Fibroblast of villous mesenchyme (primary cell): ENCODE data around the gene PXMP4. TPM values are rescaled to one million over a fixed set of nuclear protein-coding genes. Genes with fewer than 3 reads are reported as not detected.
A peak's percentile ranks its signal among the peaks of the same experiment; 100 is the strongest.

Experiments
- DNase-seq: peaks from one replicate; pipeline ENCODE4 v3.0.0-alpha.2; 2010; ENCODE audit warnings: low read depth
- H3K4me3 ChIP-seq: 2 replicates; pipeline ENCODE4 v1.5.1; 2011; ENCODE audit warnings: low read depth, mild to moderate bottlenecking, low read length
- total RNA-seq: library from RNA; depleted of rRNA; stranded (reverse); fragments of >200 nt; gene quantifications from 2 replicates; pipeline ENCODE4 v1.2.3, GENCODE V29; 2012
- TF ChIP-seq, protein P1 (sequence below): IDR thresholded peaks from 2 replicates; pipeline ENCODE4 v1.5.1; 2012; ENCODE audit warnings: low read depth, mild to moderate bottlenecking, low read length; ENCODE audit not compliant: insufficient read depth

Gene PXMP4
- total RNA-seq, 1 donor, result 5.2 TPM

DNA sequence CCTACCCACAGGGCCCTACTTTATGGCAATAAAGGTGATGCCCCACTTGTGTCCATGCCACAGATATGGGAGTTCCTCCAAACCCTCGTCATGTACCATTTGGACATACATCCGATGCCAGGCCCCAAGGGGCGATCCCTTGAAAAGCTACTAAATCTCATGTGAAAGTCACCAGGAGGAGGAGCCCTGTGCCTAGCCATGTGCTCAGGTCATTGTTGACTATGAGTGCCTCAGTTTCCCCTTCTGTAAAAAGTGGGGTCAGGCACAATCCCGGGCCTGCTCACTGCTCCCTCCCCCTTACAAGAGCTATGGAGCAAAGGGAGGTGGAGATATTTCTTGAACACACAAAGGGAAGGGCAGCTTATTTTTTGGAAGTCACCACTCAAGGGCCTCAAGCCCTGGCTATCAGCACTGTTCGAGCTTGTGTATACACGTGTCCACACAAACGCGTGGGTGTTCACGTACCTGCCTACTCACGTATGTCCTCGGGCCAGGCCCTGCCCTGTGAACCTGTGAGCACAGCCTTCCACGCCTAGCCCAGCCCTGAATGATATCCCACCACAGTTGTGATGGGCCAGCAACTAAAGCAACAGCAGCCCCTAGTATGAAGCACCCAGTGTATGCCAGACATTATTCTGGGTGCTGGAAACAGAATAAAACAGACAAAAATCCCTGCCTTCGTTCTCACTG is 51.5 kb downstream of the PXMP4 start:
- DNase-seq, result no peak
- TF ChIP-seq, protein P1, sequence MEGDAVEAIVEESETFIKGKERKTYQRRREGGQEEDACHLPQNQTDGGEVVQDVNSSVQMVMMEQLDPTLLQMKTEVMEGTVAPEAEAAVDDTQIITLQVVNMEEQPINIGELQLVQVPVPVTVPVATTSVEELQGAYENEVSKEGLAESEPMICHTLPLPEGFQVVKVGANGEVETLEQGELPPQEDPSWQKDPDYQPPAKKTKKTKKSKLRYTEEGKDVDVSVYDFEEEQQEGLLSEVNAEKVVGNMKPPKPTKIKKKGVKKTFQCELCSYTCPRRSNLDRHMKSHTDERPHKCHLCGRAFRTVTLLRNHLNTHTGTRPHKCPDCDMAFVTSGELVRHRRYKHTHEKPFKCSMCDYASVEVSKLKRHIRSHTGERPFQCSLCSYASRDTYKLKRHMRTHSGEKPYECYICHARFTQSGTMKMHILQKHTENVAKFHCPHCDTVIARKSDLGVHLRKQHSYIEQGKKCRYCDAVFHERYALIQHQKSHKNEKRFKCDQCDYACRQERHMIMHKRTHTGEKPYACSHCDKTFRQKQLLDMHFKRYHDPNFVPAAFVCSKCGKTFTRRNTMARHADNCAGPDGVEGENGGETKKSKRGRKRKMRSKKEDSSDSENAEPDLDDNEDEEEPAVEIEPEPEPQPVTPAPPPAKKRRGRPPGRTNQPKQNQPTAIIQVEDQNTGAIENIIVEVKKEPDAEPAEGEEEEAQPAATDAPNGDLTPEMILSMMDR, result no peak

DNA sequence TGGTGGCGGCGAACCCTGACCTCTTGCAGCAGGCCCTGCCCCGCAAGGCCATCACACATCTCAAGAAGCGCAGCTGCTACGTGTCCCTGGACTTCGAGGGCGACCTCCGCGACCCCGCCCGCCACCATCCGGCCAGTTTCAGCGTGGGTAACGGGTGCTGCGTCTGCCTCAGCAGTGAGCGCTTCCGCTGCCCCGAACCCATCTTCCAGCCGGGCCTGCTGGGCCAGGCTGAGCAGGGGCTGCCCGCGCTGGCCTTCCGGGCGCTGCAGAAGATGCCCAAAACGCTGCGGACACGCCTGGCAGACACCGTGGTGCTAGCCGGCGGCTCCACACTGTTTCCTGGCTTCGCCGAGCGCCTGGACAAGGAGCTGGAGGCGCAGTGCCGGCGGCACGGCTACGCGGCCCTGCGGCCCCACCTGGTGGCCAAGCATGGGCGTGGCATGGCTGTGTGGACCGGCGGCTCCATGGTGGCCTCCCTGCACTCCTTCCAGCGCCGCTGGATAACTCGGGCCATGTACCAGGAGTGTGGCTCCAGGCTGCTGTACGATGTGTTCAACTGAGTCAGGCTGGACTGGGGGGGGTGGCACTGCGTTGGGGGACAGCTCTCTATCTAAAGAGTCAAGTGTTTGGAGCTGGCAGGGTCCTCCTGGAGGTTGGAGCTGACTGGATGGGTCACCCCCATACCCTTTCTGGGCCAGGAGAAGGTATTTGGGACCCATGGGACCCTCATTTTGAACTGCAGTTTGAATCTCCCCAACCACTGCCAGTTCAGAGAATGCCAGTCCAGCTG is 52.2 kb downstream of the PXMP4 start:
- H3K4me3 ChIP-seq, result peak overlapping the region; percentile 49
- DNase-seq, result peak; percentile 69
- TF ChIP-seq, protein P1, result peak; percentile 82

More for the DNA sequence above, 51.5 kb downstream of the PXMP4 start:
- no peak overlapping the region for H3K4me3 ChIP-seq

DNA sequence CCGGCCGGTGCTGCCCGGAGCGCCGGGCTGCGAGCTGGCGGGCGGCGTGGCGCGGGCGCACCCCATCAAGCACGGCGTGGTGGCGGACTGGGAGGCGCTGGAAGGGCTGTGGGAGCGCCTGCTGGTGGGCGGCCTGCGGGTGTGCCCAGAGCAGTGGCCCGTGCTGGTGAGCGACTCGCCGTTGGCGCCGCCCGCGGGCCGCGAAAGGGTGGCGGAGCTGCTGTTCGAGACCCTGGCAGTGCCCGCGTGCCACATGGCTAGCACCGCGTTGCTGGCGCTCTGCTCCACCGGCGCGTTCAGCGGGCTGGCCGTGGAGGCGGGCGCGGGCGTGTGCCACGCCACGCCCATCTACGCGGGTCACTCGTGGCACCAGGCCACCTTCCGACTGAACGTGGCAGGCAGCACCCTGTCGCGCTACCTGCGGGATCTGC is 52.9 kb downstream of the PXMP4 start:
- DNase-seq, result no peak
- peak overlapping the region; percentile 50 for H3K4me3 ChIP-seq
- TF ChIP-seq, protein P1, result no peak

DNA sequence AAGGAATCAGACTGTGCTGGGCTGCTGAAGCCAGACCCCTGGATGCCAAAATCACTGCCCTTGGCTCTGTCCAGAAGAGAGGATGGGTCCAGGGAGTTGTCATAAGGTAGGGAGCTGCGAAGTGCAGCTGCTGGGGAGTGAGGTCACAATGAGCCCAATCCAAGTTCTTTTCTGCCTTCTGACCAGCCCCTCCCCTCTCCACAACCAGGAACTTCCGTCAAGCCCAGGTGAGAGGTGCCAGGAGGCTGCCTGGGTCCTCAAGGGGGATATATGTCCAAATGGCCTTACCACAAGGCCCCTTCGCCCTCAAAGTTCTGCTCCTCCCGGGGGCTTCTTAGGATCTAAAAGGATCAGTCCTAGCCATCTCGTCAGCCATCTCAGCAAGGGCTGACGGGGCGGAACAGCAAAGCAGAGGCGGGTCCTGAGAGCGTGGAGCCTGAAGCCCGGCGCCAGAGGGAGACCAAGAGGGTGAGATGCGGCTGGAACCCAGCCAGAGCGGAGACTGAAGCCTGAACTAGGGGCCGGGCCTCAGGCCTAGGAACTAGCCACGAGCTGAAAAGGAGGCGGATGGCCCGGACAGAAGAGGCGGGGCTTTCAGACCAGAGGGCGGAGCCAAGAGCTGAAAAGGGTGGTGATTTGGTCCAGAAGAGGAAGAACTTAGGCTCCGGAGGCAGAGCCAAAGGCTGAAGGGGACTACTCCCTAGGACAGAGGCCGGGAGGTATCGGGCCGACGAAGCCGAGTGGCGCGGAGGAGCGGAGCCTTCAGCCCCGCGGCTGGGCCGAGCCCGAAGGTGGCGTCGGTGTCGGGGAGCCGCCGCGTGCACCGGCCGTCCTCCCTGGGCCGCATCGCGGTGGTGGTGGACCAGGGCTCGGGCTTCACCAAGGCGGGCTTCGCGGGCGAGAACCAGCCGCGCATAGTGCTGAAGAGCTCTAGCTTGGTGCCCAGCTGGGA is 53.5 kb downstream of the PXMP4 start, which contains the start of gene ACTL10:
Gene ACTL10, plus strand, starts transcription at position 651 of the 952 bp plus-strand sequence. CDS start 555 bp downstream, outside the sequence.
- H3K4me3 ChIP-seq, result peak within 1 kb of the TSS; percentile 50
- DNase-seq, result peak; percentile 97
- TF ChIP-seq, protein P1, result peak; percentile 33

DNA sequence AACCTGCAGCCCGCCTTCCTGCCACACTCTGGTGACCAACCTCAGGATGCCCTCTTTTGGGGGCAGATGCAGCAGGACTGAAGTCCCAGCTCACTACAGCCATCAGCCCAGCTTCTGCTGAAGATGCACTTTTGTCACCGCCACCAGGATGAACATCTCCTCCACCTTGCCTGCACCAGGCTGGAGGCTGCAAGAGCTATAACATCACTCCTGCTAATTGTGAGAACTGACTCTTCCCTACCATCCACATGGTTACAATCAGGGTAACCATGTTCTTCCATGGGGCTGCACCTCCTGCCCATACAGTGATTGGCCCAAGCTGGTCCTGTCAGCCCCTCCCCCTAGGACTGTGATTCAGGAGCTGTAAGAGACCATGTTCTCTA is 55.4 kb downstream of the PXMP4 start:
- TF ChIP-seq, protein P1, result no peak
- no peak overlapping the region for H3K4me3 ChIP-seq
- no peak for DNase-seq

DNA sequence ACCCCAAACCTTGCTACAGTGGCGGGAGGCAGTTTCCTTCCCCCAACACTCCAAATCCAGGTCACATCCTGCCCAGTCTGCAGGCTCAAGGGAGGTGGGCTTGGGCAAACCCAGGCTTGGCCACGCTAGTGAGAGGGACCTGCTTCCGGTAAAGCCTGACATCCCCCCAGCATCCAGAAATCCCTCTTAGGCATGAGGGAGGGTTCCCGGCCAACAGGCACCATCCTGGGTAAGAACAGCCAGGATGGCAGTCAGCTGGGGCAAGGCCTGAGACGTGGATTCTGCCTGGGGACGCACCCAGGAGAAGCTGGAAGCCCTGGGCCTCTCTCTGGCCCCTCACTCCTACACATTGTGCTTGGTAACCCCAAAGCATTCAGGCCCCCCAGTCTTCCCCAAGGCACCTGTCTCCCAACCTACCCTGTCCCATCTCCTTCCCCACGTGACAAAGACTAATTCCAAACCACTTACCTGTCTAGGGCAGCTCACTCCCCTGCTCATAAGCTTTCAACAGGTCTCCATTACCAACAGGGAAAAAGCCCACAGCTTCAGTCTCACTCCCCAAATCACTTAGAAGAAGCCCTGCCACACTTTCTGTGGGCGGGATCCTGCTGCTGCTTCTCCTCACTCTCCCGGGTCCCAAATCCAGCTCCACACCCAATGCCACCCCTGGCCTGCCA is 55.9 kb downstream of the PXMP4 start:
- DNase-seq, result no peak
- TF ChIP-seq, protein P1, result no peak
- H3K4me3 ChIP-seq, result peak overlapping the region; percentile 83
